IMR-90 (cell line): ENCODE results near the gene RYK.

Experiments used
- BHLHE40 ChIP-seq: fragments of 150-350 bp; IDR thresholded peaks from 2 replicates; pipeline ENCODE4 v1.6.1; 2016; ENCODE audit warnings: mild to moderate bottlenecking, low read depth, low read length
- CEBPB ChIP-seq: IDR thresholded peaks from 2 replicates; pipeline ENCODE4 v1.6.1; 2012; ENCODE audit warnings: low read depth, low read length, improper control_type of control experiment
- CTCF ChIP-seq: conservative IDR thresholded peaks from 2 replicates; pipeline ENCODE4 v1.5.1; 2012; ENCODE audit warnings: mild to moderate bottlenecking, low read depth, low read length, improper control_type of control experiment
- ELK1 ChIP-seq: fragments of 150-350 bp; IDR thresholded peaks from 2 replicates; pipeline ENCODE4 v1.6.1; 2016; ENCODE audit warnings: low read depth, mild to moderate bottlenecking, low read length, moderate library complexity, borderline replicate concordance
- FOS ChIP-seq: fragments of 150-350 bp; IDR thresholded peaks from 2 replicates; pipeline ENCODE4 v1.6.1; 2016; ENCODE audit warnings: low read depth, low read length
- MXI1 ChIP-seq: IDR thresholded peaks from 2 replicates; pipeline ENCODE4 v1.6.1; 2012; ENCODE audit warnings: low read depth, mild to moderate bottlenecking, low read length, moderate library complexity, borderline replicate concordance
- NFE2L2 ChIP-seq: fragments of 150-350 bp; IDR thresholded peaks from 2 replicates; pipeline ENCODE4 v1.6.1; 2016; ENCODE audit warnings: low read depth, mild to moderate bottlenecking, low read length
- POLR2A ChIP-seq: IDR thresholded peaks from 2 replicates; pipeline ENCODE4 v1.6.1; 2012; ENCODE audit warnings: mild to moderate bottlenecking, low read depth, low read length
- RCOR1 ChIP-seq: IDR thresholded peaks from 2 replicates; pipeline ENCODE4 v1.6.1; 2012; ENCODE audit warnings: mild to moderate bottlenecking, low read length, improper control_type of control experiment; ENCODE audit not compliant: insufficient replicate concordance
- USF2 ChIP-seq: fragments of 150-350 bp; IDR thresholded peaks from 2 replicates; pipeline ENCODE4 v1.6.1; 2017; ENCODE audit warnings: mild to moderate bottlenecking, antibody characterized with exemption, low read length, low read depth

DNA sequence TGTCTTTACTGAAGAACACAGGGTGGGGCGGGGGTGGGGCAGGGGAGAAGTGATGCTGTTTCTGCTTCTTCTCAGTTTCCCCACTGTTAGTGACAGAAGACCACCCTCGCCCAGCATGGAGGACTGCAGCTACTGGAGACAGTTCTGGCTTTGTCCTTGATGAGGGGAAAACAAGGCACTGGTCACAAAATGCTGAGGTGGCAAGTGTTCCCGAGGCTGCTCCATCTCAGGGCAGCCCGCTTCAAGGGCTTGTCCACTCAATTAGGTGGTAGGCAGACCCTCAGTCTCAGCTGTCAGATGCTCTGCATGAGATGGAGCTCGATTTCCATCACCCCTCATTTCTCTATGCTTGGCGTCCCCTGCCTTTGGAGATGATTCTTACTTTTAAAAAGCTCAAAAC lies 33.8 kb upstream of the RYK start:
- TF ChIP-seq NFE2L2 (no peak), POLR2A (no peak), CTCF (no peak), USF2 (no peak), MXI1 (no peak), CEBPB (no peak), ELK1 (no peak), BHLHE40 (no peak), RCOR1 (no peak), FOS (no peak)
